ENCODE measurements around the gene SIGLEC11. TPM values are rescaled to one million over a fixed set of nuclear protein-coding genes. Genes with fewer than 3 reads are reported as not detected.

SIGLEC11 gene
- total RNA-seq, 1 donor from 2014 or later = not detected

- no peak for DNase-seq (ENCODE audit: low read depth)
These were observed 54.0 kb downstream of the SIGLEC11 start for GRCh38 chr19:49906879-49907564.

DNA sequence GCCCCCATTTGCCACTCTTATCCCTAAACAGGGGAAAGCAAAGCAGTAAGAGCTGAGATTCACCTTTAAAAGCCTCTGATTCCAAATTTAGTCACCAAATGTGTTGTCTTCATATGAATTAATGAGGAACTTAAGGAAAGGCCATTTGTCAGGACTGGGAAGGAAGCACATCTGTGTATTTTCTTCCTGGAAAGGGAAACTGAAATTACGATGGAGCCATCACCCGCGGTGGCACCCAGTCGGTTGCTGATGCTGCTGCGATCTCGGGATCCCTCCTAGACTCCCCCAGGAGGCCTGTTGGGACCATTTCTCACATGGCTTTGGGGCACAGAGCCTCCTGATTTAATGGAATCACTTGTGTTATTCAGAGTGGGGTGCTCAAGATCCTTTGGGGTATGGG lies 56.8 kb downstream of the SIGLEC11 start:
- no peak for DNase-seq (ENCODE audit: low read depth)

Other genes starting within 250 kb of the SIGLEC11 start
- gene TSKS, start 197.9 kb downstream of the SIGLEC11 start, total RNA-seq = not detected in 2 replicates
- 43.2 and 98.0 TPM in 2 replicates for gene AP2A1, start 194.2 kb downstream of the SIGLEC11 start, total RNA-seq
- gene FUZ, start 147.9 kb downstream of the SIGLEC11 start, total RNA-seq = 13.4 and 24.2 TPM in 2 replicates
- 18.8 and 66.7 TPM in 2 replicates for gene MED25, start 142.9 kb downstream of the SIGLEC11 start, total RNA-seq
- 28.3 and 106 TPM in 2 replicates for gene PTOV1, start 110.0 kb downstream of the SIGLEC11 start, total RNA-seq
- gene PNKP, start 93.6 kb downstream of the SIGLEC11 start, total RNA-seq = 30.5 and 36.3 TPM in 2 replicates
- gene AKT1S1, start 83.8 kb downstream of the SIGLEC11 start, total RNA-seq = 3.5 and 10.8 TPM in 2 replicates
- 12.1 and 13.7 TPM in 2 replicates for gene TBC1D17, start 83.5 kb downstream of the SIGLEC11 start, total RNA-seq
- gene IL4I1, start 64.3 kb downstream of the SIGLEC11 start, total RNA-seq = 4.9 and 25.7 TPM in 2 replicates
- gene ATF5, start 32.0 kb downstream of the SIGLEC11 start, total RNA-seq = 6.3 and 8.7 TPM in 2 replicates
- 28.1 and 46.0 TPM in 2 replicates for gene NUP62, start 31.7 kb downstream of the SIGLEC11 start, total RNA-seq
- gene VRK3, start 64.2 kb upstream of the SIGLEC11 start, total RNA-seq = 19.8 and 32.9 TPM in 2 replicates
- gene ZNF473, start 64.8 kb upstream of the SIGLEC11 start, total RNA-seq = 9.0 and 16.1 TPM in 2 replicates
- not detected in 2 replicates for gene IZUMO2, start 202.1 kb upstream of the SIGLEC11 start, total RNA-seq
- gene MYH14, start 242.4 kb upstream of the SIGLEC11 start, total RNA-seq = 0.85 and 36.5 TPM in 2 replicates

Data from renal cortical epithelial cell (primary cell).